ENCODE measurements around the gene SLC24A1. TPM values are rescaled to one million over a fixed set of nuclear protein-coding genes. Genes with fewer than 3 reads are reported as not detected.

The SLC24A1 gene
- total and polyA plus RNA-seq, 12 donors, result 1.2 to 5.3 (median 2.0) TPM

- Histone ChIP-seq H3K9me3 (peaks cover 0 to 6% (median 0%) of the 10 kb centered on the region in 11 donors), H3K36me3 (peaks cover 0 to 86% (median 36%) of the 10 kb centered on the region in 9 donors), H3K27me3 (no peaks in the 10 kb centered on the region), H3K4me1 (no peaks in the 10 kb centered on the region), H3K27ac (no peak overlapping the region), H3K4me3 (no peak overlapping the region)
- DNase-seq (no peak), ATAC-seq (no peak)
- 85 to 89% methylated on average over 4 of the region's 4 CpGs for WGBS, 2 donors
- TF ChIP-seq, protein P1, sequence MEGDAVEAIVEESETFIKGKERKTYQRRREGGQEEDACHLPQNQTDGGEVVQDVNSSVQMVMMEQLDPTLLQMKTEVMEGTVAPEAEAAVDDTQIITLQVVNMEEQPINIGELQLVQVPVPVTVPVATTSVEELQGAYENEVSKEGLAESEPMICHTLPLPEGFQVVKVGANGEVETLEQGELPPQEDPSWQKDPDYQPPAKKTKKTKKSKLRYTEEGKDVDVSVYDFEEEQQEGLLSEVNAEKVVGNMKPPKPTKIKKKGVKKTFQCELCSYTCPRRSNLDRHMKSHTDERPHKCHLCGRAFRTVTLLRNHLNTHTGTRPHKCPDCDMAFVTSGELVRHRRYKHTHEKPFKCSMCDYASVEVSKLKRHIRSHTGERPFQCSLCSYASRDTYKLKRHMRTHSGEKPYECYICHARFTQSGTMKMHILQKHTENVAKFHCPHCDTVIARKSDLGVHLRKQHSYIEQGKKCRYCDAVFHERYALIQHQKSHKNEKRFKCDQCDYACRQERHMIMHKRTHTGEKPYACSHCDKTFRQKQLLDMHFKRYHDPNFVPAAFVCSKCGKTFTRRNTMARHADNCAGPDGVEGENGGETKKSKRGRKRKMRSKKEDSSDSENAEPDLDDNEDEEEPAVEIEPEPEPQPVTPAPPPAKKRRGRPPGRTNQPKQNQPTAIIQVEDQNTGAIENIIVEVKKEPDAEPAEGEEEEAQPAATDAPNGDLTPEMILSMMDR (IDR thresholded peaks at IDR 0.05), result no peak
- intact Hi-C loops (cut with DNase I), result no loop called here
These were observed 69.0 kb downstream of the SLC24A1 start for GRCh38 chr15:65690778-65691177.

GRCh38 chr15:65695081-65695480 is 73.3 kb downstream of the SLC24A1 start:
- peaks cover 0 to 89% (median 22%) of the 10 kb centered on the region in 9 donors for H3K36me3 ChIP-seq
- no peaks in the 10 kb centered on the region for H3K9me3 ChIP-seq
- DNase-seq (no peak), ATAC-seq (no peak)
- no peaks in the 10 kb centered on the region for H3K4me1 ChIP-seq
- intact Hi-C loops (cut with DNase I), result no loop called here
- WGBS, 2 donors, result 71 to 79% methylated on average over 2 of the region's 2 CpGs
- no peak overlapping the region for H3K27ac ChIP-seq
- TF ChIP-seq, protein P1 (IDR thresholded peaks at IDR 0.05), result no peak
- no peaks in the 10 kb centered on the region for H3K27me3 ChIP-seq
- H3K4me3 ChIP-seq, result no peak overlapping the region

Other genes with a start within 250 kb of the SLC24A1 start
- gene IGDCC3, start 243.9 kb upstream of the SLC24A1 start, total RNA-seq, result under 1 TPM in 7 of 10 donors, not detected in 3; 0.05 to 0.57 (median 0.16) TPM
- under 1 TPM in 1 of 2 donors, not detected in 1; under 0.01 TPM for gene IGDCC3, start 243.9 kb upstream of the SLC24A1 start, polyA plus RNA-seq
- 1 to 10 TPM in 5 of 10 donors, under 1 TPM in 5; 0.37 to 2.2 (median 0.94) TPM for gene IGDCC4, start 199.0 kb upstream of the SLC24A1 start, total RNA-seq
- 1 to 10 TPM in 1 of 2 donors, under 1 TPM in 1; 0.35 to 1.2 TPM for gene IGDCC4, start 199.0 kb upstream of the SLC24A1 start, polyA plus RNA-seq
- 10 to 100 TPM; 32.3 to 45.3 (median 38.9) TPM for gene DPP8, start 104.2 kb upstream of the SLC24A1 start, total RNA-seq
- 1 to 10 TPM; 6.9 to 8.8 TPM for gene DPP8, start 104.2 kb upstream of the SLC24A1 start, polyA plus RNA-seq
- 10 to 100 TPM in 3 of 10 donors, 1 to 10 TPM in 7; 5.3 to 13.4 (median 8.4) TPM for gene HACD3, start 91.5 kb upstream of the SLC24A1 start, total RNA-seq
- 1 to 10 TPM; 3.7 to 8.1 TPM for gene HACD3, start 91.5 kb upstream of the SLC24A1 start, polyA plus RNA-seq
- 10 to 100 TPM; 11.1 to 18.4 (median 14.7) TPM for gene INTS14, start 10.8 kb upstream of the SLC24A1 start, total RNA-seq
- 10 to 100 TPM in 1 of 2 donors, 1 to 10 TPM in 1; 9.1 to 12.1 TPM for gene INTS14, start 10.8 kb upstream of the SLC24A1 start, polyA plus RNA-seq
- 10 to 100 TPM; 12.4 to 23.8 (median 16.9) TPM for gene DENND4A, start 170.4 kb downstream of the SLC24A1 start, total RNA-seq
- 1 to 10 TPM; 3.2 to 5.0 TPM for gene DENND4A, start 170.4 kb downstream of the SLC24A1 start, polyA plus RNA-seq
- gene RAB11A, start 247.6 kb downstream of the SLC24A1 start, total RNA-seq, result 100 to 1,000 TPM; 134 to 211 (median 150) TPM
- 100 to 1,000 TPM in 1 of 2 donors, 10 to 100 TPM in 1; 28.5 to 209 TPM for gene RAB11A, start 247.6 kb downstream of the SLC24A1 start, polyA plus RNA-seq

All from heart right ventricle (tissue), 16 donors.